Trophoblast cell (in vitro differentiated cells and primary cell): ENCODE measurements around the gene CACNA1G.
A peak's percentile ranks its signal among the peaks of the same experiment; 100 is the strongest.

ENCODE experiments used
- DNase-seq, 2 donors: peaks; one replicate each; pipeline ENCODE4 v3.0.0-alpha.2; 2016
- H2AFZ ChIP-seq: 2 replicates; pipeline ENCODE4 v1.6.1; 2013; ENCODE audit warnings: low read length, moderate library complexity, mild to moderate bottlenecking; ENCODE audit not compliant: insufficient read depth, poor library complexity
- H2AK5ac ChIP-seq: 2 replicates; pipeline ENCODE4 v1.6.1; 2013; ENCODE audit warnings: mild to moderate bottlenecking, low read length
- H2BK120ac ChIP-seq: 2 replicates; pipeline ENCODE4 v1.6.1; 2013; ENCODE audit warnings: low read length, mild to moderate bottlenecking, moderate library complexity; ENCODE audit not compliant: insufficient read depth, poor library complexity
- H2BK12ac ChIP-seq: 2 replicates; pipeline ENCODE4 v1.6.1; 2013; ENCODE audit warnings: mild to moderate bottlenecking, low read length, moderate library complexity
- H2BK5ac ChIP-seq: 2 replicates; pipeline ENCODE4 v1.6.1; 2013; ENCODE audit warnings: low read length, low read depth, moderate library complexity, mild to moderate bottlenecking; ENCODE audit not compliant: poor library complexity
- H3K14ac ChIP-seq: 2 replicates; pipeline ENCODE4 v1.6.1; 2013; ENCODE audit warnings: mild to moderate bottlenecking, low read length
- H3K18ac ChIP-seq: 2 replicates; pipeline ENCODE4 v1.6.1; 2013; ENCODE audit warnings: mild to moderate bottlenecking, low read length
- H3K23ac ChIP-seq: 2 replicates; pipeline ENCODE4 v1.6.1; 2013; ENCODE audit warnings: low read length
- H3K27ac ChIP-seq: 2 replicates; pipeline ENCODE4 v1.5.1; 2013; ENCODE audit warnings: low read depth, mild to moderate bottlenecking, inconsistent platforms, low read length, moderate library complexity
- H3K27me3 ChIP-seq: 2 replicates; pipeline ENCODE4 v1.6.1; 2013; ENCODE audit warnings: inconsistent platforms, mild to moderate bottlenecking, low read length, moderate library complexity; ENCODE audit not compliant: insufficient read depth
- H3K36me3 ChIP-seq, 2 experiments: 1 replicate in 1 of 2; 2 replicates in 1 of 2; pipeline ENCODE4 v1.6.1; 2013; ENCODE audit warnings: low read length in 2 of 2, mild to moderate bottlenecking in 2 of 2, moderate library complexity in 1 of 2; ENCODE audit not compliant: insufficient read depth in 2 of 2, control insufficient read depth in 1 of 2
- H3K4ac ChIP-seq: 2 replicates; pipeline ENCODE4 v1.6.1; 2013; ENCODE audit warnings: low read depth, mild to moderate bottlenecking, low read length, moderate library complexity
- H3K4me1 ChIP-seq, 2 experiments: 1 replicate in 1 of 2; 2 replicates in 1 of 2; pipeline ENCODE4 v1.6.1; 2013; ENCODE audit warnings: low read length in 2 of 2, mild to moderate bottlenecking in 2 of 2, moderate library complexity in 1 of 2; ENCODE audit not compliant: insufficient read depth in 2 of 2, control insufficient read depth in 1 of 2
- H3K4me2 ChIP-seq: 2 replicates; pipeline ENCODE4 v1.6.1; 2013; ENCODE audit warnings: inconsistent platforms, mild to moderate bottlenecking, low read length, moderate library complexity
- H3K4me3 ChIP-seq: 2 replicates; pipeline ENCODE4 v1.5.1; 2013; ENCODE audit warnings: mild to moderate bottlenecking, low read depth, low read length, inconsistent platforms
- H3K79me1 ChIP-seq: one replicate; pipeline ENCODE4 v1.6.1; 2013; ENCODE audit warnings: low read length
- H3K79me2 ChIP-seq: 2 replicates; pipeline ENCODE4 v1.6.1; 2013; ENCODE audit warnings: low read length, mild to moderate bottlenecking; ENCODE audit not compliant: control insufficient read depth, insufficient read depth, poor library complexity
- H3K9ac ChIP-seq: 2 replicates; pipeline ENCODE4 v1.6.1; 2013; ENCODE audit warnings: mild to moderate bottlenecking, low read length
- H3K9me3 ChIP-seq: 2 replicates; pipeline ENCODE4 v1.6.1; 2013; ENCODE audit warnings: low read depth, mild to moderate bottlenecking, control low read depth, inconsistent platforms, low read length; ENCODE audit not compliant: insufficient read depth
- H4K12ac ChIP-seq: 2 replicates; pipeline ENCODE4 v1.6.1; 2013; ENCODE audit warnings: low read depth, mild to moderate bottlenecking, low read length, moderate library complexity
- H4K8ac ChIP-seq: 2 replicates; pipeline ENCODE4 v1.6.1; 2013; ENCODE audit warnings: low read depth, mild to moderate bottlenecking, low read length, moderate library complexity
- H4K91ac ChIP-seq: one replicate; pipeline ENCODE4 v1.6.1; 2013; ENCODE audit warnings: low read depth, mild to moderate bottlenecking, low read length, moderate library complexity
- WGBS: extraction: QIAGEN DNeasy Blood & Tissue Kit; methylation state at CpG from one replicate; pipeline ENCODE4 v1.1.7; 2013; ENCODE audit warnings: missing lambda C conversion rate; ENCODE audit not compliant: insufficient read length, insufficient coverage; ENCODE audit errors: extremely low coverage; 5-methylcytosine and 5-hydroxymethylcytosine counted together

CACNA1G gene

DNA sequence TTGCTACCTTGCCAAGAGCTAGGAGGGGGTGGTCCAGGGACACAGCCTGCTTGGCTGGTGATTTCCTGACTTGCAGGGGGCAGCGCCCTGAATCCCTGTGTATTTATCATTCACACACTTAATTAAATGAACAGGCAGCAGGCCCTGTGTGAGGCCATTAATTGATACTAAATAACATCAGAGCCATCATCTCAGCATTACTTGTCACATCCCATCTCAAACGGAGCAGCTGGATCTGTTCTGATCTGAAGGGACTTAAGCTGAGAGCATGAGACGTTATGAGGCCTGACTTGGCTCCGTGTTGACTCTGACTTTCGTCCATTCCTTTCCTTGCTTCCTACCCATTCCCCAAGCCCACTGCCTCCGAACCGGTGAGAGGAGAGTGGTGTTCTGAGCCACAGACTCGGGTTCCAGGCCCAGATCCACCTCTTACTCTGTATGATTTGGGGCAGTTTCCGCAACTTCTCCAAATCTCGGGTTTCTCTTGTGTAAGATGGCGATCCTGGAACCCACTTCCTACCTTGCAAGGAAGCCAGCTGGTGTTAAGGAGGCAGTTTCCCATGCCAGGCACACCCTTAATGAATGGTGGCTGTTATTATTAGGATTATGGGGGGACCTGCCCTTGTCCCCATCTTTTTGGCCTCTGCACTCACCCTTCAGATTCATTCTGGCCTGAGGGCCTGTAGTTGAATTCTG lies 33.8 kb downstream of the CACNA1G start:
- Histone ChIP-seq H4K12ac (no peak overlapping the region), H3K14ac (no peak overlapping the region), H3K79me2 (no peaks in the 10 kb centered on the region), H2AFZ (no peak overlapping the region), H3K4me2 (no peak overlapping the region), H3K79me1 (no peaks in the 10 kb centered on the region), H2BK120ac (no peak overlapping the region), H3K4me1 (no peaks in the 10 kb centered on the region), H3K9me3 (peaks cover 4% of the 10 kb centered on the region), H4K8ac (no peak overlapping the region), H3K4ac (no peak overlapping the region), H3K4me3 (no peak overlapping the region), H3K9ac (no peak overlapping the region), H2AK5ac (no peak overlapping the region), H3K36me3 (no peaks in the 10 kb centered on the region), H3K27me3 (no peaks in the 10 kb centered on the region), H3K18ac (no peak overlapping the region), H2BK5ac (no peak overlapping the region), H4K91ac (no peak overlapping the region), H2BK12ac (no peak overlapping the region), H3K27ac (no peak overlapping the region), H3K23ac (no peak overlapping the region)
- WGBS, result no CpG with 5 or more reads among the region's 11 CpGs
- no peak for DNase-seq

DNA sequence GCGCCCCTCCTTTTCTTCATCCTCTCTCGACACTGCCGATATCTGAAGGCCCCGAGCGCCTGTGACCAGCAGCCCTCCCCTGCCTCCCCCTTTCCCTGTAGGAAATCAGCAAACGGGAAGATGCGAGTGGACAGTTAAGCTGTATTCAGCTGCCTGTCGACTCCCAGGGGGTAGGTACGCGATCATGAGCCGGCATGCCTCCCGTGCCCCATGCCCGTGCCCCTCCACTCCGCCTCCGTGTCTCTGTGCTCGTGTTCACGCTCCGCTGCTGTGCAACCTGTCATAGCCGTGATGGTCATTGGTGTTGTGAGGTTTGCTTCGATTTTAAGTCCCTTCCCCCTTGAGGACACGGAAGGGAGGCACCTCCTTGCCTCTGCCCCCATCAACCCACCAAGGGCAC lies 34.4 kb downstream of the CACNA1G start:
- no peak overlapping the region for H3K18ac ChIP-seq
- no peak for DNase-seq
- H3K27ac ChIP-seq, result no peak overlapping the region
- peak overlapping the region; percentile 3 for H3K4me3 ChIP-seq
- no peaks in the 10 kb centered on the region for H3K79me2 ChIP-seq
- H4K8ac ChIP-seq, result no peak overlapping the region
- H3K36me3 ChIP-seq, result no peaks in the 10 kb centered on the region
- no peaks in the 10 kb centered on the region for H3K27me3 ChIP-seq
- no peaks in the 10 kb centered on the region for H3K79me1 ChIP-seq
- no peak overlapping the region for H2BK5ac ChIP-seq
- H3K4ac ChIP-seq, result no peak overlapping the region
- H3K14ac ChIP-seq, result no peak overlapping the region
- H3K4me1 ChIP-seq, result no peaks in the 10 kb centered on the region
- peaks cover 4% of the 10 kb centered on the region for H3K9me3 ChIP-seq
- no peak overlapping the region for H3K23ac ChIP-seq
- no peak overlapping the region for H2BK12ac ChIP-seq
- no peak overlapping the region for H3K4me2 ChIP-seq
- no peak overlapping the region for H4K91ac ChIP-seq
- no peak overlapping the region for H4K12ac ChIP-seq
- no CpG with 5 or more reads among the region's 21 CpGs for WGBS
- no peak overlapping the region for H2AK5ac ChIP-seq
- H3K9ac ChIP-seq, result no peak overlapping the region
- H2BK120ac ChIP-seq, result no peak overlapping the region
- no peak overlapping the region for H2AFZ ChIP-seq

DNA sequence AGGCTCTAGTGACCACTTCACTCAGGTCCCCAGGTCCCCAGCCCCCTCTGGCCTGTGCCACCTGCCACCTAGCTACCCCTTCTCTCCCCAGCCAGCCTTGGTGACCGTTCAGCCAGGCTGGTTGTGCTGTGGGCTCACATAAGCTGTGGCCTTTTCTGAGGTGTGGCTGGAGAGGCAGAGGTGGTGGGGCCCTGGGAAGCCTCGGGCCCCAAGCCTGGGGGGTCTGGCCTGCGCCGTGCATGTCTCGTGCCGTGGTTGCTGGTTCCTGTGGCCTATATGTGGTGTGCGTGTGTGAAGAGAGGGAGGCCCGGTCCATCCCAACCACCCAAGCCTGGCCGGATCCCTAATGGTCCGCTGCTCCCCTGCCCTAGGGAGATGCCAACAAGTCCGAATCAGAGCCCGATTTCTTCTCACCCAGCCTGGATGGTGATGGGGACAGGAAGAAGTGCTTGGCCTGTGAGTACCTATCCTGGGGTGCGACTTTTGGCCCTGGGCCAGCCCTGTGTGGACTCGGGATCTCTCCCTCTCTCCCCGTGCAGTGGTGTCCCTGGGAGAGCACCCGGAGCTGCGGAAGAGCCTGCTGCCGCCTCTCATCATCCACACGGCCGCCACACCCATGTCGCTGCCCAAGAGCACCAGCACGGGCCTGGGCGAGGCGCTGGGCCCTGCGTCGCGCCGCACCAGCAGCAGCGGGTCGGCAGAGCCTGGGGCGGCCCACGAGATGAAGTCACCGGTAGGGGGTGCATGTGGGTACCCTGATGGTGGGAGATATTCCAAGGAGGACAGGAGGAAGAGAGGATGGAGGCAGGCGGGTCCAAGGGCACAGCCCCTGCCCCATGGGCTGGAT lies 35.9 kb downstream of the CACNA1G start:
- H4K91ac ChIP-seq, result no peak overlapping the region
- H3K79me2 ChIP-seq, result no peaks in the 10 kb centered on the region
- no peak overlapping the region for H2BK120ac ChIP-seq
- H2AK5ac ChIP-seq, result no peak overlapping the region
- peak; percentile 78 to 85 for DNase-seq
- H2BK12ac ChIP-seq, result no peak overlapping the region
- H3K4me2 ChIP-seq, result no peak overlapping the region
- no peaks in the 10 kb centered on the region for H3K36me3 ChIP-seq
- H2AFZ ChIP-seq, result no peak overlapping the region
- H3K4me3 ChIP-seq, result no peak overlapping the region
- H3K27ac ChIP-seq, result no peak overlapping the region
- H4K12ac ChIP-seq, result no peak overlapping the region
- H3K23ac ChIP-seq, result no peak overlapping the region
- H3K9ac ChIP-seq, result no peak overlapping the region
- H3K4me1 ChIP-seq, result no peaks in the 10 kb centered on the region
- H3K18ac ChIP-seq, result no peak overlapping the region
- no peak overlapping the region for H3K14ac ChIP-seq
- no peak overlapping the region for H3K4ac ChIP-seq
- H3K79me1 ChIP-seq, result no peaks in the 10 kb centered on the region
- no peak overlapping the region for H4K8ac ChIP-seq
- no peak overlapping the region for H2BK5ac ChIP-seq
- H3K9me3 ChIP-seq, result peaks cover 4% of the 10 kb centered on the region
- WGBS, result no CpG with 5 or more reads among the region's 34 CpGs
- no peaks in the 10 kb centered on the region for H3K27me3 ChIP-seq

DNA sequence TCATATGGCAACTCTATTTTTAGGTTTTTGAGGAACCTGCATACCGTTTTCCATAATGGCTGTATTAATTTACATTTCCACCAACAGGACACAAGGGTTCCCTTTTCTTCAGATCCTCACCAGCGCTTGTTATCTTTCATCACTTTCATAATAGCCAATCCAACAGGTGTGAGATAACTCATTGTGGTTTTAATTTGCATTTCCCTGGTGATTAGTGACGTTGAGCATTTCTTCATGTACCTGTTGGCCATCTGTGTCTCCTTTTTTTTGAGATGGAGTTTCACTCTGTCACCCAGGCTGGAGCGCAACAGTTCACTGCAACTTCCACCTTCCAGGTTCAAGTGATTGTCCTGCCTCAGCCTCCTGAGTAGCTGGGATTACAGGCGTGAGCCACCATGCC lies 38.0 kb downstream of the CACNA1G start:
- no peak overlapping the region for H2BK12ac ChIP-seq
- H3K27me3 ChIP-seq, result no peaks in the 10 kb centered on the region
- H3K9me3 ChIP-seq, result peaks cover 4% of the 10 kb centered on the region
- H4K12ac ChIP-seq, result no peak overlapping the region
- H4K8ac ChIP-seq, result no peak overlapping the region
- H3K4me1 ChIP-seq, result no peaks in the 10 kb centered on the region
- DNase-seq, result no peak
- H3K36me3 ChIP-seq, result no peaks in the 10 kb centered on the region
- no peak overlapping the region for H2AFZ ChIP-seq
- no peak overlapping the region for H3K4me3 ChIP-seq
- no peaks in the 10 kb centered on the region for H3K79me1 ChIP-seq
- no peak overlapping the region for H4K91ac ChIP-seq
- H2AK5ac ChIP-seq, result no peak overlapping the region
- H2BK5ac ChIP-seq, result no peak overlapping the region
- H2BK120ac ChIP-seq, result no peak overlapping the region
- H3K18ac ChIP-seq, result no peak overlapping the region
- no peak overlapping the region for H3K14ac ChIP-seq
- no peak overlapping the region for H3K4me2 ChIP-seq
- no peaks in the 10 kb centered on the region for H3K79me2 ChIP-seq
- no peak overlapping the region for H3K27ac ChIP-seq
- WGBS, result no CpG with 5 or more reads among the region's 5 CpGs
- no peak overlapping the region for H3K23ac ChIP-seq
- H3K9ac ChIP-seq, result no peak overlapping the region
- H3K4ac ChIP-seq, result no peak overlapping the region
